Measurements from ENCODE around the gene ITGA11. TPM values are rescaled to one million over a fixed set of nuclear protein-coding genes. Genes with fewer than 3 reads are reported as not detected.

Gene ITGA11
- total and polyA plus RNA-seq, 12 donors = 1.4 to 25.9 (median 12.3) TPM

DNA sequence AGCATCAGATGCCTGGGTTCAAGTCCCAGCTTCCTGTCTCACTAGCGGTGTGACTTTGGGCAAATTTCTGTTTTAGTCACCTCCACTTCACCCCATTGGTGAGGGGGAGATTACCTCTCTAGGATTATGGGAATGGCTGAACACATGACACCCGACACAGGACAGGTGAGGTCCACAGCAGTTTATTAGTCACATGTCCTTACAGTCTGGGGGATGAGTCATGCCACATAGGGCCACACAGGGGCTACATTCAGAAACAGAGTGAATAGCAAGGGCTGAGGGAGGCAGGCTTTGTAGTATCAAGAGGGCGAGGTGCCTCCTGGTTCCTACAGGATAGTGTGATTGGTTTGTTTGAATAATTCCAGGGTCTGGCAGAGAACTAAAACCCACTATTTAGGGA, 15.2 kb upstream of the ITGA11 start:
- DNase-seq (no peak), ATAC-seq (no peak)
- peaks cover 0 to 25% (median 6%) of the 10 kb centered on the region in 7 donors for H3K27me3 ChIP-seq
- H3K9me3 ChIP-seq = peaks cover 0 to 7% (median 0%) of the 10 kb centered on the region in 11 donors
- no peak overlapping the region for H3K27ac ChIP-seq
- peaks cover 0 to 16% (median 2%) of the 10 kb centered on the region in 9 donors for H3K4me1 ChIP-seq
- intact Hi-C loops (cut with DNase I) = loop anchor here in 1 of 10 donors (10.0 kb wide), 1 partner anchor 48 kb away; no protein-coding TSS in a partner anchor
- TF ChIP-seq, protein P1, sequence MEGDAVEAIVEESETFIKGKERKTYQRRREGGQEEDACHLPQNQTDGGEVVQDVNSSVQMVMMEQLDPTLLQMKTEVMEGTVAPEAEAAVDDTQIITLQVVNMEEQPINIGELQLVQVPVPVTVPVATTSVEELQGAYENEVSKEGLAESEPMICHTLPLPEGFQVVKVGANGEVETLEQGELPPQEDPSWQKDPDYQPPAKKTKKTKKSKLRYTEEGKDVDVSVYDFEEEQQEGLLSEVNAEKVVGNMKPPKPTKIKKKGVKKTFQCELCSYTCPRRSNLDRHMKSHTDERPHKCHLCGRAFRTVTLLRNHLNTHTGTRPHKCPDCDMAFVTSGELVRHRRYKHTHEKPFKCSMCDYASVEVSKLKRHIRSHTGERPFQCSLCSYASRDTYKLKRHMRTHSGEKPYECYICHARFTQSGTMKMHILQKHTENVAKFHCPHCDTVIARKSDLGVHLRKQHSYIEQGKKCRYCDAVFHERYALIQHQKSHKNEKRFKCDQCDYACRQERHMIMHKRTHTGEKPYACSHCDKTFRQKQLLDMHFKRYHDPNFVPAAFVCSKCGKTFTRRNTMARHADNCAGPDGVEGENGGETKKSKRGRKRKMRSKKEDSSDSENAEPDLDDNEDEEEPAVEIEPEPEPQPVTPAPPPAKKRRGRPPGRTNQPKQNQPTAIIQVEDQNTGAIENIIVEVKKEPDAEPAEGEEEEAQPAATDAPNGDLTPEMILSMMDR (IDR thresholded peaks at IDR 0.05) = no peak
- WGBS, 2 donors = 88 to 94% methylated on average over 3 of the region's 3 CpGs
- H3K36me3 ChIP-seq = no peaks in the 10 kb centered on the region
- H3K4me3 ChIP-seq = no peak overlapping the region

DNA sequence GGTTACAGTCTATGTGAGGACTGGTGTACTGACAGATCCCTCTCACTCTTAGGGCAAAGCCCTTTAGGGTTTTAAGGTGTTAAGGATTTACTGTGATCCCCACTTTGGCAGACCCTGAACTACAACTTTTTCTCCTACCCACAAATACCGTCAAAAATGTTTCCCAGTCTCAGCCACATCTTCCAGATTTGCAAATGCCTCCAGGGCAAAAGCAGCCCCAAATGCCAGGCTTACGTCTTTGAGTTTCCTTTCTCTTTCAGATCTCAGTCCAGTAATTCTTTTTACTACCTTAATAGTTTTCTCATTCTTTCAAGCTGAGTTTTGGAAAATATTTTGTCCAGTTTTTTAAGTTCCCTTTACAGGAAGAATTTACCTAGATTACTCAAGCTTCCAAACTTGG, 13.4 kb upstream of the ITGA11 start:
- no peak for DNase-seq
- 86 to 91% methylated on average over 2 of the region's 2 CpGs for WGBS, 2 donors
- no peak overlapping the region for H3K27ac ChIP-seq

DNA sequence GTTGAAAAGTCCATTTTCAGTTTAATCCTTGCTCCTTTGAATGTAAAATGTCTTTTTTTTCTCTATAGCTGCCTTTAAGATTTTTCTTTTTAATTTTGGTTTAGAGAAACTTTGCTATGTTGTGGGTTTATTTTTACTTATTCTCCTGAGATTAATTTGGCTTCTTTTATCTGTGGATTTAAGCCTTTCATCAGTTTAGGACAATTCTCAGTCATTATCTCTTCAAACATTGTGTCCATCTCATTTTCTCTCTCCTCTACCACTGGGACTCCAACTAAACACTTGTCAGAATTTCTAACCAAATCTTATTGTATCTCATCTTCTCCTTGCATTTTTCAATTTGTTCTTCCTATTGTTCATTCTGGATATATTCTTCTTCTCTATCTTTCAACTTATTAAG, 12.4 kb upstream of the ITGA11 start:
- TF ChIP-seq, protein P1 (IDR thresholded peaks at IDR 0.05) = no peak
- intact Hi-C loops (cut with DNase I) = loop anchor here in 1 of 10 donors (10.0 kb wide), 1 partner anchor 50 kb away; no protein-coding TSS in a partner anchor
- Histone ChIP-seq H3K27ac (no peak overlapping the region), H3K9me3 (peaks cover 0 to 7% (median 0%) of the 10 kb centered on the region in 11 donors), H3K27me3 (peaks cover 0 to 15% (median 6%) of the 10 kb centered on the region in 7 donors), H3K36me3 (no peaks in the 10 kb centered on the region), H3K4me3 (no peak overlapping the region), H3K4me1 (peaks cover 0 to 20% (median 9%) of the 10 kb centered on the region in 9 donors)
- no peak for ATAC-seq
- no peak for DNase-seq

More for the DNA sequence above, 13.4 kb upstream of the ITGA11 start:
- Histone ChIP-seq H3K4me3 (no peak overlapping the region), H3K36me3 (no peaks in the 10 kb centered on the region), H3K27me3 (peaks cover 0 to 18% (median 6%) of the 10 kb centered on the region in 7 donors), H3K4me1 (peaks cover 0 to 27% (median 9%) of the 10 kb centered on the region in 9 donors), H3K9me3 (peaks cover 0 to 7% (median 0%) of the 10 kb centered on the region in 11 donors)
- intact Hi-C loops (cut with DNase I) = loop anchor here in 1 of 10 donors (10.0 kb wide), 1 partner anchor 49 kb away; no protein-coding TSS in a partner anchor
- TF ChIP-seq, protein P1 (IDR thresholded peaks at IDR 0.05) = no peak
- no peak for ATAC-seq

DNA sequence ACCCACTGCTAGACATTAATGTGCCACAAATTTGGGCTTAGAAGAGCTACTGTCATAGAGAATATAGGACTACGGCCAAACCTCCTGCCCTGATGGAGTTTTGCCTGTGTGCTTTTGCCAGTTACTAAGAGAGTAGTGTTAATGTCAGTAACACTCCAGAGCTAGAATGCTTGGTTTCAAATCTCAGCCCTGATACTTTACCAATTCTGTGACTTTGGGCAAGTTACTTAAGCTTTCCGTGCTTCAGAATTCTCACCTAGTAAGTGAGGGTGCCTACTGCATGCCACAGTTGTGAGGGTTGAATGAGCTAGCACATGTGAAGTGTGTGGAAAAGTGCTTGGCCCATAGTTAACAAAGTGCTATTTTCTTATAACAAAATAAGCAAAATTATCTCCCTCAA, 10.9 kb upstream of the ITGA11 start:
- no peak for ATAC-seq
- WGBS, 2 donors = 78% methylated on average over 2 of the region's 2 CpGs
- TF ChIP-seq, protein P1 (IDR thresholded peaks at IDR 0.05) = no peak

More for the DNA sequence above, 10.9 kb upstream of the ITGA11 start:
- DNase-seq = no peak
- no peak overlapping the region for H3K27ac ChIP-seq
- H3K4me1 ChIP-seq = peaks cover 0 to 18% (median 8%) of the 10 kb centered on the region in 9 donors
- H3K36me3 ChIP-seq = no peaks in the 10 kb centered on the region
- H3K9me3 ChIP-seq = peaks cover 0 to 7% (median 0%) of the 10 kb centered on the region in 11 donors
- H3K27me3 ChIP-seq = peaks cover 0 to 16% (median under 1%) of the 10 kb centered on the region in 7 donors
- no peak overlapping the region for H3K4me3 ChIP-seq
- intact Hi-C loops (cut with DNase I) = loop anchor here in 1 of 10 donors (10.0 kb wide), 1 partner anchor 52 kb away; no protein-coding TSS in a partner anchor
